ENCODE measurements around the gene LETM1.

GRCh38 chr4:1841887-1842210, 14.1 kb downstream of the LETM1 start:
- TF ChIP-seq POLR2AphosphoS5 (IDR thresholded peaks at IDR 0.05; ENCODE audit: low read depth) (no peak), EZH2phosphoT487 (IDR thresholded peaks at IDR 0.05; ENCODE audit: unreplicated experiment) (no peak), EZH2 (IDR thresholded peaks at IDR 0.05; ENCODE audit: low read depth, unreplicated experiment) (no peak), CTCF (conservative IDR thresholded peaks at IDR 0.05; ENCODE audit: low read depth in 2 of 2) (no peak), REST (IDR thresholded peaks at IDR 0.05; ENCODE audit: unreplicated experiment) (no peak), JUNB (IDR thresholded peaks at IDR 0.05; ENCODE audit: unreplicated experiment) (no peak), ETS1 (IDR thresholded peaks at IDR 0.05) (no peak), CREB1 (CRISPR knock-in tag; IDR thresholded peaks at IDR 0.05; ENCODE audit: low read depth) (no peak), ZNF114 (CRISPR knock-in tag; IDR thresholded peaks at IDR 0.05) (no peak), ZNF331 (CRISPR knock-in tag; IDR thresholded peaks at IDR 0.05; ENCODE audit: low read depth) (no peak), NANOG (IDR thresholded peaks at IDR 0.05; ENCODE audit: borderline replicate concordance) (no peak), STAT1 (IDR thresholded peaks at IDR 0.05; ENCODE audit: unreplicated experiment) (no peak)
- TF ChIP-seq, protein P1, sequence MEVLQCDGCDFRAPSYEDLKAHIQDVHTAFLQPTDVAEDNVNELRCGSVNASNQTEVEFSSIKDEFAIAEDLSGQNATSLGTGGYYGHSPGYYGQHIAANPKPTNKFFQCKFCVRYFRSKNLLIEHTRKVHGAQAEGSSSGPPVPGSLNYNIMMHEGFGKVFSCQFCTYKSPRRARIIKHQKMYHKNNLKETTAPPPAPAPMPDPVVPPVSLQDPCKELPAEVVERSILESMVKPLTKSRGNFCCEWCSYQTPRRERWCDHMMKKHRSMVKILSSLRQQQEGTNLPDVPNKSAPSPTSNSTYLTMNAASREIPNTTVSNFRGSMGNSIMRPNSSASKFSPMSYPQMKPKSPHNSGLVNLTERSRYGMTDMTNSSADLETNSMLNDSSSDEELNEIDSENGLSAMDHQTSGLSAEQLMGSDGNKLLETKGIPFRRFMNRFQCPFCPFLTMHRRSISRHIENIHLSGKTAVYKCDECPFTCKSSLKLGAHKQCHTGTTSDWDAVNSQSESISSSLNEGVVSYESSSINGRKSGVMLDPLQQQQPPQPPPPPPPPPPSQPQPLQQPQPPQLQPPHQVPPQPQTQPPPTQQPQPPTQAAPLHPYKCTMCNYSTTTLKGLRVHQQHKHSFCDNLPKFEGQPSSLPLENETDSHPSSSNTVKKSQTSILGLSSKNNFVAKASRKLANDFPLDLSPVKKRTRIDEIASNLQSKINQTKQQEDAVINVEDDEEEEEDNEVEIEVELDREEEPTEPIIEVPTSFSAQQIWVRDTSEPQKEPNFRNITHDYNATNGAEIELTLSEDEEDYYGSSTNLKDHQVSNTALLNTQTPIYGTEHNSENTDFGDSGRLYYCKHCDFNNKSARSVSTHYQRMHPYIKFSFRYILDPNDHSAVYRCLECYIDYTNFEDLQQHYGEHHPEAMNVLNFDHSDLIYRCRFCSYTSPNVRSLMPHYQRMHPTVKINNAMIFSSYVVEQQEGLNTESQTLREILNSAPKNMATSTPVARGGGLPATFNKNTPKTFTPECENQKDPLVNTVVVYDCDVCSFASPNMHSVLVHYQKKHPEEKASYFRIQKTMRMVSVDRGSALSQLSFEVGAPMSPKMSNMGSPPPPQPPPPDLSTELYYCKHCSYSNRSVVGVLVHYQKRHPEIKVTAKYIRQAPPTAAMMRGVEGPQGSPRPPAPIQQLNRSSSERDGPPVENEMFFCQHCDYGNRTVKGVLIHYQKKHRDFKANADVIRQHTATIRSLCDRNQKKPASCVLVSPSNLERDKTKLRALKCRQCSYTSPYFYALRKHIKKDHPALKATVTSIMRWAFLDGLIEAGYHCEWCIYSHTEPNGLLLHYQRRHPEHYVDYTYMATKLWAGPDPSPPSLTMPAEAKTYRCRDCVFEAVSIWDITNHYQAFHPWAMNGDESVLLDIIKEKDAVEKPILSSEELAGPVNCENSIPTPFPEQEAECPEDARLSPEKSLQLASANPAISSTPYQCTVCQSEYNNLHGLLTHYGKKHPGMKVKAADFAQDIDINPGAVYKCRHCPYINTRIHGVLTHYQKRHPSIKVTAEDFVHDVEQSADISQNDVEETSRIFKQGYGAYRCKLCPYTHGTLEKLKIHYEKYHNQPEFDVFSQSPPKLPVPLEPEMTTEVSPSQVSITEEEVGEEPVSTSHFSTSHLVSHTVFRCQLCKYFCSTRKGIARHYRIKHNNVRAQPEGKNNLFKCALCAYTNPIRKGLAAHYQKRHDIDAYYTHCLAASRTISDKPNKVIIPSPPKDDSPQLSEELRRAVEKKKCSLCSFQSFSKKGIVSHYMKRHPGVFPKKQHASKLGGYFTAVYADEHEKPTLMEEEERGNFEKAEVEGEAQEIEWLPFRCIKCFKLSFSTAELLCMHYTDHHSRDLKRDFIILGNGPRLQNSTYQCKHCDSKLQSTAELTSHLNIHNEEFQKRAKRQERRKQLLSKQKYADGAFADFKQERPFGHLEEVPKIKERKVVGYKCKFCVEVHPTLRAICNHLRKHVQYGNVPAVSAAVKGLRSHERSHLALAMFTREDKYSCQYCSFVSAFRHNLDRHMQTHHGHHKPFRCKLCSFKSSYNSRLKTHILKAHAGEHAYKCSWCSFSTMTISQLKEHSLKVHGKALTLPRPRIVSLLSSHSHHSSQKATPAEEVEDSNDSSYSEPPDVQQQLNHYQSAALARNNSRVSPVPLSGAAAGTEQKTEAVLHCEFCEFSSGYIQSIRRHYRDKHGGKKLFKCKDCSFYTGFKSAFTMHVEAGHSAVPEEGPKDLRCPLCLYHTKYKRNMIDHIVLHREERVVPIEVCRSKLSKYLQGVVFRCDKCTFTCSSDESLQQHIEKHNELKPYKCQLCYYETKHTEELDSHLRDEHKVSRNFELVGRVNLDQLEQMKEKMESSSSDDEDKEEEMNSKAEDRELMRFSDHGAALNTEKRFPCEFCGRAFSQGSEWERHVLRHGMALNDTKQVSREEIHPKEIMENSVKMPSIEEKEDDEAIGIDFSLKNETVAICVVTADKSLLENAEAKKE (CRISPR knock-in tag; IDR thresholded peaks at IDR 0.05) = no peak

All from GM23338 (cell line).